Panc1 (cell line): ENCODE measurements around the gene PIK3R5.

ENCODE experiments used
- CTCF ChIP-seq: fragments of 450-650 bp; IDR thresholded peaks from 2 replicates; pipeline ENCODE4 v1.5.1; 2017; ENCODE audit warnings: mild to moderate bottlenecking
- POLR2AphosphoS5 ChIP-seq: IDR thresholded peaks from 2 replicates; pipeline ENCODE4 v1.6.1; 2012; ENCODE audit warnings: mild to moderate bottlenecking, low read depth, low read length, moderate library complexity
- SIN3A ChIP-seq: IDR thresholded peaks from 2 replicates; pipeline ENCODE4 v1.6.1; 2012; ENCODE audit warnings: low read depth, mild to moderate bottlenecking, low read length, moderate library complexity, borderline replicate concordance; ENCODE audit not compliant: insufficient read depth
- TF ChIP-seq, protein P1 (sequence below), 2 experiments: IDR thresholded peaks; 2 replicates each; pipeline ENCODE4 v1.6.1; 2011 to 2012; ENCODE audit warnings: low read depth in 2 of 2, control low read depth in 1 of 2, low read length in 1 of 2, mild to moderate bottlenecking in 1 of 2, moderate library complexity in 1 of 2; ENCODE audit not compliant: insufficient read depth in 1 of 2

- TF ChIP-seq POLR2AphosphoS5 (no peak), CTCF (no peak), SIN3A (no peak)
- TF ChIP-seq, protein P1, sequence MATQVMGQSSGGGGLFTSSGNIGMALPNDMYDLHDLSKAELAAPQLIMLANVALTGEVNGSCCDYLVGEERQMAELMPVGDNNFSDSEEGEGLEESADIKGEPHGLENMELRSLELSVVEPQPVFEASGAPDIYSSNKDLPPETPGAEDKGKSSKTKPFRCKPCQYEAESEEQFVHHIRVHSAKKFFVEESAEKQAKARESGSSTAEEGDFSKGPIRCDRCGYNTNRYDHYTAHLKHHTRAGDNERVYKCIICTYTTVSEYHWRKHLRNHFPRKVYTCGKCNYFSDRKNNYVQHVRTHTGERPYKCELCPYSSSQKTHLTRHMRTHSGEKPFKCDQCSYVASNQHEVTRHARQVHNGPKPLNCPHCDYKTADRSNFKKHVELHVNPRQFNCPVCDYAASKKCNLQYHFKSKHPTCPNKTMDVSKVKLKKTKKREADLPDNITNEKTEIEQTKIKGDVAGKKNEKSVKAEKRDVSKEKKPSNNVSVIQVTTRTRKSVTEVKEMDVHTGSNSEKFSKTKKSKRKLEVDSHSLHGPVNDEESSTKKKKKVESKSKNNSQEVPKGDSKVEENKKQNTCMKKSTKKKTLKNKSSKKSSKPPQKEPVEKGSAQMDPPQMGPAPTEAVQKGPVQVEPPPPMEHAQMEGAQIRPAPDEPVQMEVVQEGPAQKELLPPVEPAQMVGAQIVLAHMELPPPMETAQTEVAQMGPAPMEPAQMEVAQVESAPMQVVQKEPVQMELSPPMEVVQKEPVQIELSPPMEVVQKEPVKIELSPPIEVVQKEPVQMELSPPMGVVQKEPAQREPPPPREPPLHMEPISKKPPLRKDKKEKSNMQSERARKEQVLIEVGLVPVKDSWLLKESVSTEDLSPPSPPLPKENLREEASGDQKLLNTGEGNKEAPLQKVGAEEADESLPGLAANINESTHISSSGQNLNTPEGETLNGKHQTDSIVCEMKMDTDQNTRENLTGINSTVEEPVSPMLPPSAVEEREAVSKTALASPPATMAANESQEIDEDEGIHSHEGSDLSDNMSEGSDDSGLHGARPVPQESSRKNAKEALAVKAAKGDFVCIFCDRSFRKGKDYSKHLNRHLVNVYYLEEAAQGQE (IDR thresholded peaks at IDR 0.05; ENCODE audit: insufficient read depth in 1 of 2, low read depth in 2 of 2, low read length in 1 of 2): no peak
Observed at GRCh38 chr17:8963647-8964258, 1.8 kb downstream of the PIK3R5 start.
